K562 (cell line): ENCODE data around the gene LRFN2. TPM values are rescaled to one million over a fixed set of nuclear protein-coding genes. Genes with fewer than 3 reads are reported as not detected.

ENCODE experiments used
- ATAC-seq: fragments of 200-7000 bp; cut with Tn5 transposase; 3 replicates; pipeline ENCODE4 v1.9.1; 2020; ENCODE audit warnings: moderate library complexity
- BruUV-seq: library from RNA; stranded (reverse); fragments of 400-500 nt; replicated peaks from 2 replicates; lab custom pipeline; 2021; lab: Mats Ljungman, UMichigan
- CTCF ChIA-PET: fragments of 300-600 bp; formaldehyde crosslinking; extraction: SDS; loops from one replicate; lab custom pipeline; 2021; ENCODE audit warnings: low intra/inter-chr PET ratio; lab: Yijun Ruan, JAX
- POLR2A ChIA-PET: fragments of 300-600, 350-650 bp; sonication (Branson Sonifier 250); formaldehyde crosslinking; extraction: SDS; loops from one replicate; lab custom pipeline; 2021; ENCODE audit warnings: antibody characterized with exemption, inconsistent platforms; lab: Yijun Ruan, JAX
- DNase-seq, 4 experiments: peaks; one replicate each; pipeline versions ENCODE4 v3.0.0 to v3.0.0-alpha.2; 2011 to 2018; ENCODE audit warnings: low spot score in 3 of 4, mixed read lengths in 3 of 4; ENCODE audit errors: extremely low read depth in 1 of 4
- FAIRE-seq: peaks from 2 replicates; lab custom pipeline; 2011; peaks lifted over from hg19 to GRCh38; lab: Jason Lieb, UNC
- H2AFZ ChIP-seq: 2 replicates; pipeline ENCODE4 v1.6.0; 2011; ENCODE audit warnings: low read depth, low read length, control low read depth, inconsistent platforms
- H3K27ac ChIP-seq: fragments of 200-600 bp; 3 replicates; pipeline ENCODE4 v1.8.0; 2011; ENCODE audit warnings: low read depth, mild to moderate bottlenecking, control low read depth, inconsistent platforms, low read length, moderate library complexity, mixed read lengths; ENCODE audit errors: extremely low read depth
- H3K27me3 ChIP-seq, 2 experiments: fragments of 300-600 bp in 1 of 2; 2 replicates in 1 of 2; 3 replicates in 1 of 2; pipeline versions ENCODE4 v1.6.0 to v1.8.0; 2011; ENCODE audit warnings: inconsistent platforms in 2 of 2, low read length in 2 of 2, mild to moderate bottlenecking in 1 of 2, mixed read lengths in 1 of 2, moderate library complexity in 1 of 2; ENCODE audit not compliant: control insufficient read depth in 2 of 2, insufficient read depth in 2 of 2
- H3K36me3 ChIP-seq: fragments of 300-600 bp; 3 replicates; pipeline ENCODE4 v1.8.0; 2011; ENCODE audit warnings: mild to moderate bottlenecking, low read length, inconsistent platforms; ENCODE audit not compliant: control insufficient read depth, insufficient read depth
- H3K4me1 ChIP-seq, 2 experiments: fragments of 200-600 bp in 1 of 2; replicated peaks in 1 of 2; 2 replicates in 1 of 2; 3 replicates in 1 of 2; pipeline versions ENCODE4 v1.5.1 to v1.8.0; 2011; ENCODE audit warnings: inconsistent platforms in 2 of 2, low read length in 2 of 2, mild to moderate bottlenecking in 1 of 2, mixed read lengths in 1 of 2, moderate library complexity in 1 of 2; ENCODE audit not compliant: control insufficient read depth in 2 of 2, insufficient read depth in 2 of 2
- H3K4me2 ChIP-seq: 2 replicates; pipeline ENCODE4 v1.6.1; 2011; ENCODE audit warnings: low read length, control low read depth, inconsistent platforms, mixed read lengths; ENCODE audit not compliant: insufficient read depth
- H3K4me3 ChIP-seq: fragments of 200-600 bp; sonication (generic), shearing (Covaris generic); 2 replicates; pipeline ENCODE4 v1.5.1; 2016; ENCODE audit warnings: control low read depth, inconsistent platforms
- H3K79me2 ChIP-seq: fragments of 200-600 bp; 3 replicates; pipeline ENCODE4 v1.8.0; 2011; ENCODE audit warnings: low read length, inconsistent platforms; ENCODE audit not compliant: control insufficient read depth, insufficient read depth
- H3K9ac ChIP-seq, 2 experiments: 2 replicates each; pipeline versions ENCODE4 v1.6.0 to v1.6.1; 2011; ENCODE audit warnings: low read depth in 2 of 2, low read length in 2 of 2, control low read depth in 1 of 2, inconsistent platforms in 1 of 2, mild to moderate bottlenecking in 1 of 2, mixed read lengths in 1 of 2; ENCODE audit not compliant: insufficient read depth in 1 of 2
- H3K9me1 ChIP-seq: one replicate; pipeline ENCODE4 v1.6.0; 2011; ENCODE audit warnings: inconsistent platforms, mild to moderate bottlenecking, low read length, moderate library complexity; ENCODE audit not compliant: control insufficient read depth, insufficient read depth
- H3K9me3 ChIP-seq: replicated peaks from 2 replicates; pipeline ENCODE4 v1.5.1; 2011; ENCODE audit warnings: low read depth, low read length, inconsistent platforms; ENCODE audit not compliant: control insufficient read depth, insufficient read depth
- H4K20me1 ChIP-seq: replicated peaks from 2 replicates; pipeline ENCODE4 v1.6.1; 2011; ENCODE audit warnings: low read length, inconsistent platforms, mixed read lengths; ENCODE audit not compliant: control insufficient read depth, insufficient read depth
- EHMT2 ChIP-seq: fragments of 450-650 bp; IDR thresholded peaks from 2 replicates; pipeline ENCODE4 v1.6.1; 2018; ENCODE audit warnings: antibody characterized with exemption
- RBM34 ChIP-seq: fragments of 200-400 bp; formaldehyde crosslinking; IDR thresholded peaks from 2 replicates; pipeline ENCODE4 v1.6.1; 2018; ENCODE audit warnings: low read length, borderline replicate concordance; ENCODE audit not compliant: insufficient read depth
- ZBTB8A ChIP-seq: fragments of 450-650 bp; IDR thresholded peaks from 2 replicates; pipeline ENCODE4 v1.6.1; 2018; ENCODE audit warnings: mild to moderate bottlenecking, moderate library complexity; ENCODE audit not compliant: partially characterized antibody
- WGBS: fragments of 100-300 bp; shearing (Covaris generic); methylation state at CpG from one replicate; pipeline ENCODE4 v1.1.6; 2016; ENCODE audit warnings: low coverage, mixed read lengths; ENCODE audit not compliant: insufficient coverage; ENCODE audit errors: missing lambda C conversion rate; 5-methylcytosine and 5-hydroxymethylcytosine counted together
- in situ Hi-C: fragments of 300-500 bp; cut with MboI; formaldehyde crosslinking; loops from 4 replicates; pipeline ENCODE4 v1.15.0; 2018; ENCODE audit warnings: inconsistent platforms, mixed read lengths
- intact Hi-C: fragments of 100-400 bp; cut with micrococcal nuclease; formaldehyde crosslinking; loops from 2 replicates; pipeline ENCODE4 v1.14.2; 2022
- polyA plus RNA-seq, 8 experiments: library from polyadenylated mRNA; depleted of rRNA in 4 of 8; stranded (reverse) in 5 of 8; unstranded in 3 of 8; fragments of >200 nt; fragmentation: Nextera tagmentation in 2 of 8; fragmentation: Illumina TruSeq in 1 of 8; extraction: Ambion mirVana in 2 of 8; extraction: Trizol in 1 of 8; gene quantifications; 2 replicates each; pipeline versions ENCODE4 v1.2.1 to v1.2.3, GENCODE V29; 2011 to 2014; ENCODE audit warnings: inconsistent platforms in 1 of 8, missing spikeins in 1 of 8
- total RNA-seq, 7 experiments: library from RNA; depleted of rRNA in 6 of 7; stranded (reverse); fragments of >200 nt in 6 of 7; fragmentation: Illumina TruSeq in 2 of 7; extraction: Trizol in 2 of 7; gene quantifications; 2 replicates each; pipeline versions ENCODE4 v1.2.1 to v1.2.3, GENCODE V29; 2011 to 2021; ENCODE audit warnings: low replicate concordance in 1 of 7
- TF ChIP-seq, protein P1 (sequence below), 3 experiments: fragments of 200-800 bp in 1 of 3; fragments of 250-450 bp in 1 of 3; fragments of 450-650 bp in 1 of 3; sonication (Bioruptor Pico) in 1 of 3; sonication (Bioruptor generic) in 1 of 3; formaldehyde crosslinking in 1 of 3; IDR thresholded peaks; 2 replicates each; pipeline versions ENCODE4 v1.6.1 to v1.8.0; 2016 to 2022; ENCODE audit warnings: mild to moderate bottlenecking in 2 of 3, missing genetic modification characterization in 2 of 3, missing compliant biosample characterization in 1 of 3, moderate library complexity in 1 of 3

Gene LRFN2
- total and polyA plus RNA-seq, 9 of the 15 experiments (the other 6 are each of a cell fraction or from before 2014, with no cell fraction given), result not detected

DNA sequence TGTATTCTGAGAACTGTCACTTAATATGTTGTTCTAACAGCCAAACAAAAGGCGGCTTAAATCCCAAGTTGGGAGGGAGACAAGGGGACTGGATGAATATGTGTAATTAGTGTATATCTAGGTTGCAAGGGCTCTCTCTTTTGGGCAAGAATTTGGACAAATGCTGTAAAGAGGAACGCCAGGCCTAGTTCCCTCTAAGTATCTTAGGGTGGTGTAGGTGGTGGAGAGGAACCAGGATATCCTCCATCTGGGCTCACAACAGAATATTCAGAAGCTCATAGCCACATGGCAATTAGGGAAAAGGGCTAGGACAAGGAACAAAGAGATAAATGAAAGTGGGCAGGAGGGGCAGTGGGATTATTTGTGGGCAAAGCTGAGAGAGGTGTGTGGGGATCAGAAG, 149.5 kb downstream of the LRFN2 start:
- Histone ChIP-seq H3K4me2 (no peak overlapping the region), H3K4me1 (peaks cover 2 to 3% of the 10 kb centered on the region in 2 experiments; a peak in 3 of 5 replicates), H3K9me3 (no peaks in the 10 kb centered on the region), H3K4me3 (no peak overlapping the region), H3K9ac (no peak overlapping the region), H3K79me2 (no peaks in the 10 kb centered on the region), H3K36me3 (no peaks in the 10 kb centered on the region), H3K27me3 (peaks cover under 1 to 33% of the 10 kb centered on the region in 2 experiments; a peak in 3 of 5 replicates), H2AFZ (no peak overlapping the region), H3K27ac (no peak overlapping the region), H4K20me1 (no peaks in the 10 kb centered on the region), H3K9me1 (no peaks in the 10 kb centered on the region)
- 14% methylated on average over 2 of the region's 2 CpGs for WGBS
- no TSS peak for BruUV-seq
- TF ChIP-seq ZBTB8A (no peak), EHMT2 (no peak), RBM34 (no peak)
- TF ChIP-seq, protein P1, sequence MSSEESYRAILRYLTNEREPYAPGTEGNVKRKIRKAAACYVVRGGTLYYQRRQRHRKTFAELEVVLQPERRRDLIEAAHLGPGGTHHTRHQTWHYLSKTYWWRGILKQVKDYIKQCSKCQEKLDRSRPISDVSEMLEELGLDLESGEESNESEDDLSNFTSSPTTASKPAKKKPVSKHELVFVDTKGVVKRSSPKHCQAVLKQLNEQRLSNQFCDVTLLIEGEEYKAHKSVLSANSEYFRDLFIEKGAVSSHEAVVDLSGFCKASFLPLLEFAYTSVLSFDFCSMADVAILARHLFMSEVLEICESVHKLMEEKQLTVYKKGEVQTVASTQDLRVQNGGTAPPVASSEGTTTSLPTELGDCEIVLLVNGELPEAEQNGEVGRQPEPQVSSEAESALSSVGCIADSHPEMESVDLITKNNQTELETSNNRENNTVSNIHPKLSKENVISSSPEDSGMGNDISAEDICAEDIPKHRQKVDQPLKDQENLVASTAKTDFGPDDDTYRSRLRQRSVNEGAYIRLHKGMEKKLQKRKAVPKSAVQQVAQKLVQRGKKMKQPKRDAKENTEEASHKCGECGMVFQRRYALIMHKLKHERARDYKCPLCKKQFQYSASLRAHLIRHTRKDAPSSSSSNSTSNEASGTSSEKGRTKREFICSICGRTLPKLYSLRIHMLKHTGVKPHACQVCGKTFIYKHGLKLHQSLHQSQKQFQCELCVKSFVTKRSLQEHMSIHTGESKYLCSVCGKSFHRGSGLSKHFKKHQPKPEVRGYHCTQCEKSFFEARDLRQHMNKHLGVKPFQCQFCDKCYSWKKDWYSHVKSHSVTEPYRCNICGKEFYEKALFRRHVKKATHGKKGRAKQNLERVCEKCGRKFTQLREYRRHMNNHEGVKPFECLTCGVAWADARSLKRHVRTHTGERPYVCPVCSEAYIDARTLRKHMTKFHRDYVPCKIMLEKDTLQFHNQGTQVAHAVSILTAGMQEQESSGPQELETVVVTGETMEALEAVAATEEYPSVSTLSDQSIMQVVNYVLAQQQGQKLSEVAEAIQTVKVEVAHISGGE (CRISPR knock-in tag; IDR thresholded peaks at IDR 0.05), result no peak
- intact Hi-C loops (no loop called here), in situ Hi-C loops (no loop called here)
- ChIA-PET CTCF (no interaction called here), POLR2A (no interaction called here)
- FAIRE-seq (no peak), ATAC-seq (no peak), DNase-seq (no peak)
